HUDEP-2 (cell line): ENCODE data around the gene BATF3.
"Not testable (repeated sequence)": the region's sequence is repeated elsewhere in the genome, so short reads cannot be mapped to it uniquely, and the experiment has no call there.

ENCODE experiments used
- DNase-seq, 76 experiments: peaks; one replicate each; lab custom pipeline; 2025; ENCODE audit not compliant: unreplicated experiment in 76 of 76; lab: John Stamatoyannopoulos, UW

BATF3 gene

DNA sequence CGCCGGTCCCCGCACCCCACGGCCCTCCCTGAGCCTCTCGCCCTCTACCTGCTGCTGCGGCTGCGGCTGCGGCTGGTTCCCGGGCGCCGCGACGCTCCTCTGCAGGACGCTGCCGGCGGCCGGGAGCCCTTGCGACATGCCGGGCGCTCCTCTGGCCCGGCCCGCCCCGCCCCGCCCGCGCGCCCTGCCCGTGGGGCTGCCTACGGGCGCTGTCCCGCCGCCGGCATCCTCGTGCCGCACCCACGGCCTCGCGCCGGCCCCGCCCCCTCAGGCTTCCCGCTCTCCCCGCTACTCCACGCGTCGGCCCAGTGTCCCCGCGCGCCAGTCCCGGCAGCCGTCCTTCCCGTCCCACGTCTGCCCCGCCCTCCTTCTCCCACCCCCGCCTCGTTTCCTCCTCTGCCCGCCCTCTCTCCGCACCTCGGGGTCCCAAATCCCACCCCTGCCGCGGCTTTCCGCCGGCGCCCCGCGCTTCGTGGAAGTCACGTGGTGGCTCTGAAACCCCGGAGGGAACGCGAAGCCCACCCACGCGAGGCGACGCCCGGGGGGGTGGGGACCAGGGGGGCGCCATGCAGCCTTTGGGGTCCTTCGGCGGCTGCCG is at the start of gene BATF3:
TSS of gene BATF3 (minus strand) at position 216 of the 598 bp plus-strand sequence. CDS start at position 138, 78 bp downstream.
- DNase-seq, result peak in 1 of 76 experiments; percentile 15

DNA sequence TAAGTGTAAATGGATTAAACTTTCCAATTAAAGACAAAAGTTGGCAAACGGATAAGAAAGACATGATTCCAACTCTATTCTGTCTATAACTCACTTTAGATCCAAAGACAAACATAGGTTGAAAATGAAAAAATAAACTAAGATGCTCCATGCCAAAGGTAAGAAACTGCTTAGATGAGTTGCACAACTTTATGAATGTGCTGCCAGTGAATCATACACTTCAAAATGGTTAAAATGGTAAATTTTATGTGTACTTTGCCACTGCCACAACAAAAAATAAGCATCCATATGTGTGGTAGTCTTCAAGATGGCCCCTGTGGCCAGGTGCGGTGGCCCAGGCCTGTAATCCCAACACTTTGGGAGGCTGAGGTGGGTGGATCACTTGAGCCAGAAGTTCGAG is 46.9 kb upstream of the BATF3 start:
- DNase-seq, result no peak

DNA sequence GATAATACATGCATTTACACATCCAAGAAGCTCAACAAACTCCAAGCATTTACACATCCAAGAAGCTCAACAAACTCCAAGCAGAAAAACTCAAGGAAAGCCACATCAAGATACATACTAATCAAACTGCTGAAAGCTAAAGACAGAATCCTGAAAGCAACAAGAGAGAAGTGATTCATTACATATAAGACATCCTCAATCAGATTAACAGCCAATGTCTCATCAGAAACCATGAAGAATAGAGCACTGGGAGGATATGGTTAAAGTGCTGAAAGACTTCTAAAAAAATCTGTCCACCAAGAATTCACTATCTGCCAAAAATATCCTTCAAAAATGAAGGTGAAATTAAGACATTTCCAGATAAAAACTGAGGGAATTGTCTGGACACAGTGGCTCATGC is 45.7 kb upstream of the BATF3 start:
- DNase-seq, result no peak

DNA sequence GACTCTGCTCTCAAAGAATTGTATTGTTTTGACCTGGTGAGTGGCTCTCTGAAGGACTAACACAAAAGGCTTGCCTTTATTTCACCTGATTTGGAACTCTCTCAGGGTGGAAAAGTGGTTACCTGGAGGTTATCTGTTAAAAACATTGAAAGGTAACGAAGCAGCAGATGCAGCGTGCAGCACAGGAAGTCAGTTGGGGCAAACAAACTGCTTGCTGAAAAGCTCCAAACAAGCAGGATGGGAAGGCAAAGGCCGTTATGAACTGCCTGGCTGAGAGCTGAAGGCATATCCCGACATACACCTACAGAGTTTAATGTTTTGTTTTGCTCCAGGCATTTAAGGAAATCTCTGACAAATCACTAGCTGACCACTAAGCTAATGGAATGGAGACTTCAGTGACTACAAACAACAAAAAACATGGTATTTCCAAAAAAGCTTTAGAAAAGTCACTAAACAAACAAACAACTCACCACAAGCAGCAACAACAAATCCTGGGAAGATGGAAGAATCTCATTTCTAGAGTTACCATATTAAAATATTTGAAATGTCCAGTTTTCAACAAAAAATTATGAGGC is 44.3 kb upstream of the BATF3 start:
- DNase-seq, result no peak

DNA sequence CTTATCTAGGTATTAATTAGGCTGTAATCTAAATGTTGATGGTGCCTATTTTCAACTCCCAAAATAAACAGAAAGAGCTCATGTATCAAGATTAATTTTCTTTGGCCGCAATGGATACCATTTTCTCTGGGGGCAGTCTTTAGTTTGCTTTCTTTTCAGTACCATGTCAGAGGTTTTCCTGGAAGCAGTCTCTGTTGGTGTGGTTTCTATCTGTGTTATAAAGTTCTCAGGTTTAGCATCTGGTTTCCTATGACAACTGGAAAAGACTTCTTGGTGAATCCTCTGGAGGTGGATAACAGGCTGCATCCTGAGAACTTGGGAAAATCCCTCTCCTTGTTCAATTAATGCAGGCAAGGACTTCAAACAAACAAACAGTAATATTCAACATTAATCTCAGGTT is 38.7 kb upstream of the BATF3 start:
- no peak for DNase-seq

DNA sequence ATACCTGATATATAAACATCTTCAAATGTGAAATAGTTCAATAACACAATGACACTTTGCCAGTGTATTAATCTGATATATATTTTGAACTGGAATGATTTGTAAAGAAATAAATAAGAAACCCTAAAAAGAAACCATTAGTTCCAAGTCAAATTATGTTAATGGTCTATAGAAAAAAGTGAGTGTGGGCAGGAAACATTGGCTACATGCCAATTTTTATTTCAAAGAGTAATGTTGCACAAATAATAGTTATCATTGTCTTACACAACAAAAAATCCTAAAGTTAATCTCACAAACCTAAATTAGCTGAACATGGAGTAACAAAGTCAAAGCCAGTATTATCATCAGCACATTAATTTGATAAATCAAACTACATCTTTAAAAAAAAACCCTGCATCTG is 37.9 kb upstream of the BATF3 start:
- DNase-seq, result no peak

GRCh38 chr1:212733109-212733508 is 33.5 kb upstream of the BATF3 start:
- DNase-seq, result no peak

- DNase-seq, result no peak
Measured at GRCh38 chr1:212731630-212732029, 32.0 kb upstream of the BATF3 start.

GRCh38 chr1:212728606-212729005 is 29.0 kb upstream of the BATF3 start:
- no peak for DNase-seq

DNA sequence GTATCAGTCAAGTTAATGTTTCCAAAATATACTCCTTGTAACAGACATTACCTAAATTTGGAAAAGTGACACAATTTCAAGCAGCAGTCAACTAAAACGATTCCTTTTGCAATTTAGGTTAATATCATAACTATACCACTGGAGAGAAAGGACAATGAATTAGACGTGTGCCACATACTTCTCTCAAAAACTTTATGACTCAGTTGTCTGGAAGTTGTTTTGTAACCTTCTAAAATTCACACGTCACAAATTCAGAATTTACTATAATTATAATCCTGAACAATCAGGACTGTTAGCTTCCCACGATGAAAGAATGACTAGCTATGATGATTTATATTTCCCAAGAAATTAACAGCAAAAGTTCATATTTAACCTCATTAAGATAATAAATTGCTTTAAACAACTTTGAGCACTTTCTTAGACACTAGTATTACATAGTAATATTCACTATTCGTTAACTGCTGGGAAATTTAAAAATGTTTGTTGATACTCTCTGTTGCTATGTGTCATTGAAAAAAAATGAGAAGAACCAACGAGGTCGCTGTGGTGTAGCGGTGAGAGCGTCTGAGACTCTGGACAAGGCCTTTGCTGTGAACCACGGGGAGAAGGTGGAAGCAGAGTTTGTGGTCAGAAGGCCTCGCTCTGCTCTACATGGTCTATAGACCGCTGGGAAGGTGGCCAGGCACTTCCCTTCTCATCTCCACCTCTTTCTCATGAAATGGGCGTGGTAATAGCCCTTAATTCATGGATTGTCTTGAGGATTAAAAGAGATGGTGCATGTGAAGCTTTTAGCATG is 27.9 kb upstream of the BATF3 start:
- DNase-seq, result no peak

- DNase-seq, result not testable (repeated sequence)
Measured at GRCh38 chr1:212724679-212725078, 25.0 kb upstream of the BATF3 start.

- no peak for DNase-seq
Measured at GRCh38 chr1:212722270-212722957, 22.8 kb upstream of the BATF3 start.

DNA sequence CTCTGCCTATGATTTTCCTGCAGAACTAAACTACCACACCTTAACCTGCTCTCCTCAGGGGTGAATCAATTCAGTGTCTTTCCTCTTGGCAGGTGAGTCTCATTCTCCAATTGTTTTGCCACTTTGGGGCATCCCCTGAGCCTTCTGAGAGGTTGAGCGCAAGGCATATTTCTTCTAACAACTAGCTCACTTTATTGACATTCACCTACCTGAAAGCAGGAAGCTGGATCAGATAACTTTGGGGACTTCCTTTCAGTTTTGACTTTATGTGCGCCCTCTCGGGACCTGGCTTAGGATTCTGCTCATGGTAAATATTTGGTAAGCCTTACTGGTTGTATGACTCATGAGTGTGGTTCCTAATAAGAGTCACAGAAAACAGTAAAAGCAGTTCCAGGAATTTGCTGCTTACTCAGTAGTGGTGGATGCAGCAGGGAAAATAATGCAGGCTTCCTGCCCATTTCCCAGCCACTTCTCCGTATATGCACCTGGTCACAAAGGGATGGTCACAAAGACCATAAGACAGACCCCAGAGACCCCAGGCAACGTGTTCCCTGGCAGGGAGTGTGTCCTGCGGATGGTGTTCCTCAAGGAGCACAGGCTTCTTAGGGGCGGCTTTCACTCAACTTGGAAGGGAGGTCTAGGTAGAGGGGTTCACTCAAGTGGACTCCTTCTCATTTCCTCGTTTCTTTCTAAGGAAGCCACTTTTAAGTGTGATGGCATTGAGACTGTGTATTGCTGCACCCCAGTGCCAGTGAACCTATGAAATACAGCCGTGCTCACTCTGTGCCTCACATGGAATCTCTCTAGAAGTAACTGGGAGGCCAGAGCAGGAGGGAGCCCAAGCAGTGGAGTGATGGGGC is 22.0 kb upstream of the BATF3 start:
- DNase-seq, result no peak

DNA sequence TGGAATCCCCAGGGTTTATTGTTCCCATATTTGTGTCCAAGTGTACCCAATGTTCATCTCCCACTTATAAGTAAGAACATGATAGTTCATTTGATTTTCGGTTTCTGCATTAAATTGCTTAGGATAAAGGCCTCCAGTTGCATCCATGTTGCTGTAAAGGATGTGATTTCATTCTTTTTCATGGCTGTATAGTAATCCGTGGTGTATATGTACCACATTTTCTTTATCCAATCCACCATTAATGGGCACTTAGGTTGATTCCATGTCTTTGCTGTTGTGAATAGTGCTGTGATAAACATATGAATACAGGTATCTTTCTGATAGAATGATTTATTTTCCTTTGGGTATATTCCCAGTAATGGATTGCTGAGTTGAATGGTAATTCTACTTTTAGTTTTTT is 20.0 kb upstream of the BATF3 start:
- DNase-seq, result no peak

DNA sequence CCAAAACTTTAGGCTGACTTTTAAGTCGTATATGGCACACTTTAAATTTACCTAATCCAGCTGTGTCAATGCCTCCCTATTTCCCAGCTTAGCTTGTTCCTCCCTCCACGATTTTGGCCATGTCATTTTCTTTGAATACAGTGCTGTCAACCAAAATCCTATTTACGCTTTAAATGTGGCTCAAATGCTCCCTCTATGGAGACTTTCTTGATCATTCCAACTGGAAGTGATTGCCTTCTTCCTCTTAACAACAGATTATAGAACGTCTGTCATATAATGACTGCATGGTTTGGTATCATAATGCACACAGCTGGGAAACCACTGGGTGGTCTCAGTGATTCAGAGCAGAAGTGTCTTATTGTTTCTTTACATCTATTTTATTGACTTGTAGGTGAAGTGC is 18.9 kb upstream of the BATF3 start:
- DNase-seq, result no peak

DNA sequence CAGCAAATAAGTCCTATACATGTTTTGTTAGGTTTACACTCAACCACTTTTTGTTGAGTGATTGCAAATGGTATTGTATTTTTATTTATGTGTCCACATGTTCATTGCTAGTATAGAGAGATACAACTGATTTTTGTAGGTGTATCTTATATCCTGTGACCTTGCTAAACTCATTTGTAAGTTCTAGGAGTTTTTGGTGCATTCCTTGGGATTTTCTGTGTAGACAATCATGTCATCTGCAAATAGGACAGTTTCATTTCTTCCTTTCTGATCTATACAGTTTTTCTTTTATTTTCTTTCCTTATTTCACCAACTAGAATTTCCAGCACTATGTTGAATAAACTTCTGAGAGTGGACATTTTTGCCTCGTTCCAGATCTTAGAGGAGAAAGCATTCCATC is 16.5 kb upstream of the BATF3 start:
- no peak for DNase-seq

DNA sequence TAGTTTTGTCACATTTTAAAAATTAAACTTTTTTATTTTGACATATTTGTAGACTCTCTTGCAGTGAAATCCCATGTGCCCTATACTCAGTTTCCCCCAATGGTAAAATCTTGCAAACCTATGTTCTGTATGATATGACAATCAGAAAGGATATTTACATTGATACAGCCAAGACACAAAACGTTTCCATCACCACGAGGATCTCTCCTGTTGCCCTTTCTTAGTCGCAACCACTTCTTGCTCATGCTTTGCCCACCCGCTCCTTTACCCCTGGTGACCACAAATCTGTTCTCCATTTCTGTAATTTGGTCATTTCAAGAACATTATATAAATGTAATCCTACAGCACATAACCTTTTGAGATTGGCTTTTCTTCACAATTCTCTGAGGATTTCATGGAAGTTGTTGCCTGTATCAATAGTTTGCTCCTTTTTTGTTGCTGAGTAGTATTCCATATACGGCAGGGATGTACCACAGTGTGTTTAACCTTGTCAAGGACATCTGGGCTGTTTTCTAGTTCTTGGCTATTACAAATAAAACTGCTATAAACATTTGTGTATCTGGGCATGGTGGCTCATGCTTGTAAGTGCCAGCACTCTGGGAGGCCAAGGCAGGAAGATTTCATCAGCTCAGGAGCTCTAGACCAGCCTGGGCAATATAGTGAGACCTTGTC is 14.0 kb upstream of the BATF3 start:
- DNase-seq, result no peak

DNA sequence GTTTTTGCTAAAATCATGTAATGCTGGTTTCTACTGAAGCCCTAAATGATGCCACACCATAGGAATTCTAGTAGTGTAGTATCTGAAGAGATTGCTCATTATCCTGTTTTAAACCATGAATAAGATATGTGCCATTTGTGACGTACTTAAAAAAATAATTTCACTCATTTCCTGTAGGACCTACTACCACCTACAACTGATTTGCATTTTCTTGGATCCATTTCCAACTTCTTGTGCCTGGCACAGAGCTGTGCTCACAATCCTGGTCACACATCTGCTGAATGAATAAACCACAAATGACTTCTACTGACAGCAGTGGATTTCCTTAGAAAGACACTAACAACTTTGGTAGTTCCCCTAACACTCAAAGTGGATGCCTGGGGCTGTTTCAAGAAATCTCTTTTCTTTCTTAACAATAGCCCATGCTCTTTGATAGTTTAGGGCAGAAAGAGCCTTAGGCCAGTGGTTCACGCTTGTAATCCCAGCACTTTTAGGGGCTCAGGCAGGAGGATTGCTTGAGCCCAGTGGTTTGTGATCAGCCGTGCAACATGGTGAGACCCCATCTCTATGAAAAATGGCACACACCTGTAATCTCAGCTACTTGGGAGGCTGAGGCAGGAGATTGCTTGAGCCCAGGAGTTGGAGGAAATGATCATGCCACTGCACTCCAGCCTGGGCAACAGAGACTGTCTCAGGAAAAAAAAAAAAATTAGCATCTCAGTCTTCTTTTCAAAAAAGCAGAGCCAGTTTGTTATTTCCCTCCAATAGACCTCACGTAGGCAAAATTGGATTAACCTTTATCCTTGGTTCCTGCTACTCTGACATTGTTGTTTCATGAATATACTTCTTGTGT is 13.0 kb upstream of the BATF3 start:
- DNase-seq, result no peak

DNA sequence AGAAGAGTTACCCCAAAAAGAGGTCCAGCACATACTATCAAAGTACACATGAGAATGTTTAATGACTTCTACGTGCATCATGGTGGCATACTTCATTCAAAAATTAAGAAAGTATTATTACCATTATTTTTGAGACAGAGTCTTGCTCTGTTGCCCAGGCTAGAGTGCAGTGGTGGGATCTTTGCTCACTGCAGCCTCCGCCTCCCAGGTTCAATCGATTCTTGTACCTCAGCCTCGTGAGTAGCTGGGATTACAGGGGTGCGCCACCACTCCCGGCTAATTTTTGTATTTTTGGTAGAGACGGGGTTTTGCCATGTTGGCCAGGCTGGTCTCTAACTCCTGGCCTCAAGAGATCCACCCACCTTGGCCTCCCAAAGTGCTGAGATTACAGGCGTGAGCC is 12.3 kb upstream of the BATF3 start:
- not testable (repeated sequence) for DNase-seq
